GOT3 (cell line): Measurements from ENCODE around the gene TPH2.

Experiments used
- DNase-seq: peaks from one replicate; lab custom pipeline; 2025; ENCODE audit warnings: mixed read lengths; lab: John Stamatoyannopoulos, UW

TPH2 gene

GRCh38 chr12:71938728-71939385 is at the start of gene TPH2:
TSS of gene TPH2 (plus strand) at chr12:71938845. CDS start at chr12:71938987, 142 bp downstream.
- DNase-seq: no peak

DNA sequence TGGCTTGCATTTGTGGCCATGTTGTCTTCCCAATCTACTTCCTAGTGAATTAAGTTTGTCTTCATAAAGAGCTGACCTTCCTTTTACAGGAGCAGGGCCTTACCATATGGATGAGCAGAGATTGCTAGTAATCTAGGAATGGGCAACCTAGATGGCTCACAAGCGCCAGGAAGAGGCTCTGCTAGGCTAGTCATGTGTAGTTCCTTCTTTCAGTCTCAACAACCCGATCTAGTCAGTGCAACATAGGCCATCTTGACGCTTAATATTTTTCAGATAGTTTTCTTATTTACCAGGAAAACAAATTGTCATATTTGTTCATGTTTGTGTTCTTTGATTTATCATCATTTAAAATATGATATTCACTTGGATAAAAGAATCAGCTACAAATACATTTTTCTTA is 48.2 kb upstream of the TPH2 start:
- DNase-seq: no peak

GRCh38 chr12:71892059-71892458 is 46.6 kb upstream of the TPH2 start:
- no peak for DNase-seq

GRCh38 chr12:71896205-71896882 is 42.3 kb upstream of the TPH2 start:
- no peak for DNase-seq

GRCh38 chr12:71900091-71900490 is 38.6 kb upstream of the TPH2 start:
- DNase-seq: no peak

- no peak for DNase-seq
Observed at GRCh38 chr12:71904629-71905028, 34.0 kb upstream of the TPH2 start.

GRCh38 chr12:71935594-71935993 is 3.1 kb upstream of the TPH2 start:
- no peak for DNase-seq

DNA sequence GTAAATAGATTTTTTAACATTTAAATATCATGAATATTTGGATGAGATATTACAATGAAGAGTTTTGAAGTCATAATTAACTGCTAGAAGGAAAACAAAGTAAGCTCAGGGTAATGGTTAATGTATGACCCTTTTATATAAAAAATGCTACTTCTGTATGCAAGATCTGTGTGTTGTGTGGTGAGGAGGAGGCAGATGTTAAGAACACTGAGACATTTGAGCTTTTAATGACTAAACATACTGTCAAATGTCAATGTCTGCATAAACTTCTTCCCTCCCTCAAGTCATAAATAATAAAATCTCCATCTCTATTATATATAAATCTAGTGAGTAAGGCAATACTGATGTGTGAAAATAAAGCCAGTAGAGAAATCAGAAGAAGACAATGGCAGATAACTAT is 1.4 kb downstream of the TPH2 start:
- no peak for DNase-seq

- no peak for DNase-seq
Observed at GRCh38 chr12:71941174-71941573, 2.5 kb downstream of the TPH2 start.

DNA sequence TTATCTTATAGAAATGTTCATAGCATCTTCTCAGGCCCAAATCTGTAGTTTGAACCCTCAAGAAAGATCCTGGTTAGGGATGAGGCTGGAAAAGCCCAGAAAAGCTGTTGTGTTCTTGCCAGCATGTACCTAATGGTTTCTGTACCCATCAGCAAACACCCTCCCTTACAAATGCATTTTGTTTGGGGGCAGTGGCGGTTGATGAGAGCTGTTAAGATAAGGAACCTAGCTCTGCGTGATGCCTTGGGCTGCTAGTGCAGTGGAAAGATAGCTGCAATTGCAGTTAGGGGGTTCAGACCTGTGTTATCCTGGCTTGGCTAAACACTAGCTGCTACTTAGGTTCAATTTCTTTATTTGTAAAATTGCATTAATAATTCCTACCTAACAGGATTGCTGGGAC is 3.6 kb downstream of the TPH2 start:
- no peak for DNase-seq

GRCh38 chr12:71942703-71943102 is 4.1 kb downstream of the TPH2 start:
- no peak for DNase-seq

DNA sequence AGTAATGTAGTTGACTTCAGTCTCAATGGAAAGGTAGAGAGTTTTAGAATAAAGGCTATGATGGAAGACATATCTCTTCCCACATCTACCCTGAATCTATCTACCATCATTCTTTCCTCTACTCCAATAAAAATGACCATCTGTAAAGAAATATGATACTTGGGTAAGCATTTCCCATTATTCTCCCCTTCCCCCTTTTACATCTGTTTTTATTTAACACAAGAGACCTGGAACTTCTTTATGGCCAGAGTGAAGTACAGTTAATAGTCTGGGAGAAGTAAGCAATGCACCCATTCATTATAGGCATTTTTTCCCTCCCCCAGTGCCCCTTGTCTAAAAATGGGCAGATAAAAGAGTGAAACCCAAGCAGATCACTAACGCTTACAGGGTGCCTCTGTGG is 6.5 kb downstream of the TPH2 start:
- DNase-seq: no peak

GRCh38 chr12:71945883-71946282 is 7.2 kb downstream of the TPH2 start:
- no peak for DNase-seq

- DNase-seq: no peak
Observed at GRCh38 chr12:71947645-71948105, 9.0 kb downstream of the TPH2 start.

- no peak for DNase-seq
Observed at GRCh38 chr12:71948390-71948789, 9.7 kb downstream of the TPH2 start.

DNA sequence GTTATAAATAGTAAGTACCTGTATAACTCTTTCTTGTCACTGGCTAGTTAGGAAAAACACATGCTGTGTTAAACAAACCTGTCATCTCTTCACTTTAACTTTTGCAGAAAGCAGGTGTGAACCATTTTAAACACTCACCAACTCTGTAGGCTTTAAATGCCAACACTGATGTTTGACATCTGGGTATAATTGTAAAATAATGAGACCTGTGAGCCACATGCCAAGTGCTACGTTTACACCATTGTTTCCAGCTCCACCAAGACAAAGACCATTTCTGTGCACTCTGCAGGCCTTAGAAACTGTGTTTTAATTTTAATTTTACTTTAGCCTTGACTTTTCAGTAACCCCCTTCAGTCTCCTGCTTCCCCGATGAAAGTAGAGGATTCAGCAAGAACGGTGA is 11.0 kb downstream of the TPH2 start:
- no peak for DNase-seq

- no peak for DNase-seq
Observed at GRCh38 chr12:71950404-71950803, 11.8 kb downstream of the TPH2 start.

GRCh38 chr12:71950819-71951218 is 12.2 kb downstream of the TPH2 start:
- DNase-seq: no peak

DNA sequence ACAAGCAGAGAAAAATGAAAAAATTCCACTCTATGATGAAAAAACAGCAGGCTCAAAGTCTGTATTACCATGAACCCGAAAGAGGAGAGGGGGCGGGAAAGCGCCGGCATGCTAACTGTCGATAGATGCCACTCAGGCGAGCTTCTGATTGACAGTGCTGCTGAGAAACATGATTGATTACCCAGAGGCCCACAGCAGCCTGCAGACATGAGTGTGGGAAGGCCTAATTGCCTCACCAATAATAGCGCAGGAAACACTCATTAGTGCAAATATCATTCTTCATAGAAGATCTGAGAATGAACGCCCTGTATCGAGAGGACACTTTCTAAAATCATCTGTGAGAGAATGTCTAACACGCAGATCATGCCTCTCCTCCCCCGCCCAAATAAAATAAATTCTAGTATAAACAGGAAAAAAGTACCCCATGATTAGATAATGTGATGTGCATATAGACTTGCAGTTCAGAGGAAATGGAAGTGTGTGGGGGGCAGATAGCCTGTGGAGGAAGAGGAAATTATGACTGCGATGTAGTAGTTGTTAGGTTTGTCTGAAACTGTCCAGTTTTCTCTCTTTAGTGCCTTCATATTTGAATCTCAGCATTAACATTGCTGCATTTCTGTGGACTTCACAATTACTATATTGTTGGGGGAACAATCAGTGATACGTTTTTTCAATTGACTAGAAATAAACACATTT is 15.6 kb downstream of the TPH2 start:
- DNase-seq: no peak

DNA sequence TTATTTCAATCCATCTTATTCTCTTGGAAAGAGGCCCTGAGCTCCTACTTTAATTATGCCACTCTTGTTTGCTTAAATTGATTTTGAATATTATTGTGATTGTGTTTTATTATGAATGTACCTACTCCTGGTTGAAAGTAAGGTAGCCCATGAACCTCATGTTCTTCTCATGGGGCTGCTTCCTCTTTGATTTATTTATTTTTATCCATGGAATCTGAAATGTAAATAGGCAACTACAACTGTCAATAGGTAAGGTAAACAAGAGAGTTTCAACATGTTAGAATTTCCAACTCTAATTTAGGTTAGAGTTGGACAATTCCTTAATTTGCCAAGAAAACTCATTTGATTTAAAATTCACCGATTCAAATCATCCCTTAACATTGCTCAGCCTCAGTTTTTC is 16.2 kb downstream of the TPH2 start:
- no peak for DNase-seq

DNA sequence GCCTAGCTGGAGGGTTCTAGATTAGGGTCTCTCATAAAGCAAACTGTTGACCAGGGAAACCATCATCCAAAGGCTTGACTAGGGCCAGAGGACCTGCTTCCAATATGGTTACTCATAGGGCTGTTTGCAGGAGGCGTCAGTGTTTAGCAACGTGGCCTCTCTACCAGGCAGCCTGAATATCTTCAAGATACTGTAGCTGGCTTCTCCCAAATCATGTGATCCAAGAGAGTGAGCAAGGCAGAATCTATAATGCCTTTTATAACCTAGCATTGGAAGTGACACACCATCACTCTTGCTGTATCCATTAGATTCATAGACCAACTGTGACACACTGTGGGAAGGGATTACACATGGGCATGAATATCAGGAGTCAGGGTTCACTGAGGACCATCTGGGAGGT is 17.3 kb downstream of the TPH2 start:
- DNase-seq: no peak

DNA sequence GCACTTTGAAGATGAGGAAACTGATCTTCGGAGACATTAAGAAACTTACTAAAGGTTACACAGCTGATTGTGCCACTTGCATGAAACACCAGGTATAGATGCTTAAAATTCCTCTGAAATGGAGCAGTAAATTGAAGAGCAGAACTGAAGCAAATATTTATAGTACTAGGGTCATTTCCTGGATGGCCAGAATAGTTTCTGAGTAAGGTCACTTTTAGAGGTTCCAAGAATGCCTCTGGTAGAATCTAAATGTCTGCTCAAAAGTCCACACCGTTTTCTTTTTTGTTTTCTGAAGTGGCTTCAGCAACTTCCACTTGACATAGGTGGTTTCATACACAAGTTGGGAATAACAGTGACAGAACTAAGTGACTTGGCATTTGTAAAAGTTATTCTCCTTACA is 19.4 kb downstream of the TPH2 start:
- no peak for DNase-seq

DNA sequence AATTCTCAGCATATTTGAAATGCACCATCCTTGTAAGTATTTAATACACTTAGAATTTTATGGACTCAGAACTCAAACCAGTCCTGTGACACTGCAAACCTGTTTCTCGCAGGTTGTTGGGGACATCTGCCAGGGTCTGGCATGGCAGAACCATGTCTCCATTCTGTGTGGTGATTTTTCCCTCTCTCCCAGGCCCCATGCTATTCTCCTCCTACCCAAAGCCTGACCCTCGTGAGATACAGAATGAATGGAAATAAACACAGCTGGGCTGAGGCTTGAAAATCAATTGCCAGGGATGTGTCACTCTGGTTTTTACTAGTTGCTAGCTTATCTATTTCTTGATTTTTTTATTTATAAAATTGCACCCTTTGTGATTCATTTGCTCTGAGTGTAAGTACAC is 19.8 kb downstream of the TPH2 start:
- DNase-seq: no peak
